Mesothelial cell of epicardium (in vitro differentiated cells): ENCODE measurements around the gene CHRND. TPM values are rescaled to one million over a fixed set of nuclear protein-coding genes. Genes with fewer than 3 reads are reported as not detected.

ENCODE experiments used
- DNase-seq, 2 experiments: peaks; one replicate each; pipeline ENCODE4 v3.0.0; 2021; ENCODE audit warnings: low spot score in 2 of 2; ENCODE audit not compliant: unreplicated experiment in 2 of 2
- H3K27ac Mint-ChIP-seq: 2 replicates; pipeline ENCODE4 v1.8.0; 2021; ENCODE audit warnings: mixed read lengths
- H3K27me3 Mint-ChIP-seq: 2 replicates; pipeline ENCODE4 v1.8.0; 2021; ENCODE audit warnings: low read depth, mixed read lengths
- H3K36me3 Mint-ChIP-seq: 2 replicates; pipeline ENCODE4 v1.8.0; 2021; ENCODE audit warnings: mixed read lengths
- H3K4me1 Mint-ChIP-seq: 2 replicates; pipeline ENCODE4 v1.8.0; 2021; ENCODE audit warnings: mixed read lengths
- H3K4me3 Mint-ChIP-seq: 2 replicates; pipeline ENCODE4 v1.8.0; 2021; ENCODE audit warnings: mild to moderate bottlenecking, moderate library complexity, mixed read lengths
- H3K9me3 Mint-ChIP-seq: 2 replicates; pipeline ENCODE4 v1.8.0; 2021; ENCODE audit warnings: mixed read lengths
- CTCF ChIP-seq: fragments of 200-600 bp; sonication (generic); IDR thresholded peaks from one replicate; pipeline ENCODE4 v1.5.0; 2021; ENCODE audit warnings: antibody characterized with exemption; ENCODE audit not compliant: unreplicated experiment
- total RNA-seq: library from RNA; stranded (reverse); gene quantifications from 3 replicates; pipeline ENCODE4 v1.2.1, GENCODE V29; 2021

Gene CHRND
- total RNA-seq, 1 donor from 2014 or later = not detected

- Mint-ChIP-seq H3K27me3 (peaks cover 69% of the 10 kb centered on the region), H3K36me3 (no peaks in the 10 kb centered on the region), H3K4me1 (peaks cover 8% of the 10 kb centered on the region), H3K27ac (no peak overlapping the region), H3K4me3 (no peak overlapping the region), H3K9me3 (no peaks in the 10 kb centered on the region)
- no peak for TF ChIP-seq CTCF
- no peak for DNase-seq
These were observed 4.9 kb upstream of the CHRND start for GRCh38 chr2:232521098-232521497.

DNA sequence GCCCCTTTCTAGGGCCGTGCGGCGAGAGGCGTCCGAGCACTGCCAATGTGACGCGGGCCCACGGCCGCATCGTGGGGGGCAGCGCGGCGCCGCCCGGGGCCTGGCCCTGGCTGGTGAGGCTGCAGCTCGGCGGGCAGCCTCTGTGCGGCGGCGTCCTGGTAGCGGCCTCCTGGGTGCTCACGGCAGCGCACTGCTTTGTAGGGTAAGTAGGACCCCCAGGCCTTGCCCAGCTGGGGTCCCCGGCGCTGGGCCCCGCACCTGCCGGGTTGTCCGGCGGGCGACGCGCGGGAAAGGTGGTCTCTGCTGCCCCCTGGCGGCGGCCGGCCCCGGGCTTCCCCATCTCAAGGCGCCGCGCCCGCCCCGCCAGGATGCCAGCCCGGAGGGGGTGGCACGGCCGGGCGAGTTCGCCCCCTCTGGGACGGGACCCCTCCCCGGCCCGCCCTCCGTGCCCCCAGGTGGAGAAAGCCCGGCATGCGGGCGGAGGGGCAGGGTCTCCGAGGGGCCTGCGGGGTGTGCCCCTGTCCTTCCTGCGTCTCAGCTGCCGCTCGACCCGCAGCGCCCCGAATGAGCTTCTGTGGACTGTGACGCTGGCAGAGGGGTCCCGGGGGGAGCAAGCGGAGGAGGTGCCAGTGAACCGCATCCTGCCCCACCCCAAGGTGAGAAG, 3.9 kb upstream of the CHRND start:
- Mint-ChIP-seq H3K27ac (no peak overlapping the region), H3K36me3 (no peaks in the 10 kb centered on the region), H3K9me3 (no peaks in the 10 kb centered on the region), H3K4me3 (no peak overlapping the region), H3K27me3 (peaks cover 73% of the 10 kb centered on the region), H3K4me1 (peaks cover 8% of the 10 kb centered on the region)
- TF ChIP-seq CTCF = peak; percentile 99
- peak; percentile 61 to 85 for DNase-seq

DNA sequence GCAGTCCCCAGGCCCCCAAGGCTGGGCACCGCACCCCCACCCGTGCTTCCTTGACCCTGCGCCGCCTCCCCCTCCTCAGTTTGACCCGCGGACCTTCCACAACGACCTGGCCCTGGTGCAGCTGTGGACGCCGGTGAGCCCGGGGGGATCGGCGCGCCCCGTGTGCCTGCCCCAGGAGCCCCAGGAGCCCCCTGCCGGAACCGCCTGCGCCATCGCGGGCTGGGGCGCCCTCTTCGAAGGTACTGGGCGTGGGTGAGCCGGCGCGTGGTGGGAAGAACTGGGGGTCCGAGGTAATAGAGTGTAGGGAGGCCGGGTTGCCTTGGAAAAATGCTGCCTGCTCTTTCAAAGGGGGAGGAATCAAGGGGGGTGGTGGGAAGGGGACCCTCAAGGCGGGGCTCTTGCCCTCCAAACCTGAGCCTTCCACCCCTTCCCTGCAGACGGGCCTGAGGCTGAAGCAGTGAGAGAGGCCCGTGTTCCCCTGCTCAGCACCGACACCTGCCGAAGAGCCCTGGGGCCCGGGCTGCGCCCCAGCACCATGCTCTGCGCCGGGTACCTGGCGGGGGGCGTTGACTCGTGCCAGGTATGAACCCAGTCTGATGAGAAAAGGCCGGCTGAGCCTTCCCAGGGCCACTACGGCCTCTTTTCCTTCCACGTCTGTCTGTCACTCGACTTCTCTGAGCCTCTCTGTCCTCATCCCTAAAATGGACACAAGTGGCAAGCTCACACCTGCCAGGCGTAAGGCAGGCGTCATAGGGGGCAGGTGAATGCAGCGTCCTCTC, 3.1 kb upstream of the CHRND start:
- no peaks in the 10 kb centered on the region for H3K36me3 Mint-ChIP-seq

DNA sequence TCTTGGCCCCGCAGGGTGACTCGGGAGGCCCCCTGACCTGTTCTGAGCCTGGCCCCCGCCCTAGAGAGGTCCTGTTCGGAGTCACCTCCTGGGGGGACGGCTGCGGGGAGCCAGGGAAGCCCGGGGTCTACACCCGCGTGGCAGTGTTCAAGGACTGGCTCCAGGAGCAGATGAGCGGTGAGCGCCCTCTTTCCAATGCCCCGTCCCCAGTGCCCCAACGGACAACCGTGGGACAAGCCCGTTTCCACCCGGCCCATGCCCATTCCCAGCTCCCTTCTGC, 2.6 kb upstream of the CHRND start:
- no peaks in the 10 kb centered on the region for H3K36me3 Mint-ChIP-seq
- H3K4me3 Mint-ChIP-seq = no peak overlapping the region

More for the DNA sequence above, 3.1 kb upstream of the CHRND start:
- H3K4me1 Mint-ChIP-seq = peaks cover 8% of the 10 kb centered on the region
- peaks cover 73% of the 10 kb centered on the region for H3K27me3 Mint-ChIP-seq
- TF ChIP-seq CTCF = no peak
- H3K4me3 Mint-ChIP-seq = no peak overlapping the region
- no peaks in the 10 kb centered on the region for H3K9me3 Mint-ChIP-seq
- H3K27ac Mint-ChIP-seq = no peak overlapping the region
- DNase-seq = no peak

More for the DNA sequence above, 2.6 kb upstream of the CHRND start:
- Mint-ChIP-seq H3K9me3 (no peaks in the 10 kb centered on the region), H3K4me1 (peaks cover 7% of the 10 kb centered on the region), H3K27me3 (peaks cover 75% of the 10 kb centered on the region), H3K27ac (no peak overlapping the region)
- no peak for TF ChIP-seq CTCF
- DNase-seq = no peak
